Endothelial cell of hepatic sinusoid (primary cell): ENCODE results near the gene EHD4.

ENCODE experiments used
- in situ Hi-C: cut with HindIII; loops from 2 replicates; pipeline ENCODE4 v1.10.0; 2017; ENCODE audit warnings: low sequenced_read_pairs

Gene EHD4

DNA sequence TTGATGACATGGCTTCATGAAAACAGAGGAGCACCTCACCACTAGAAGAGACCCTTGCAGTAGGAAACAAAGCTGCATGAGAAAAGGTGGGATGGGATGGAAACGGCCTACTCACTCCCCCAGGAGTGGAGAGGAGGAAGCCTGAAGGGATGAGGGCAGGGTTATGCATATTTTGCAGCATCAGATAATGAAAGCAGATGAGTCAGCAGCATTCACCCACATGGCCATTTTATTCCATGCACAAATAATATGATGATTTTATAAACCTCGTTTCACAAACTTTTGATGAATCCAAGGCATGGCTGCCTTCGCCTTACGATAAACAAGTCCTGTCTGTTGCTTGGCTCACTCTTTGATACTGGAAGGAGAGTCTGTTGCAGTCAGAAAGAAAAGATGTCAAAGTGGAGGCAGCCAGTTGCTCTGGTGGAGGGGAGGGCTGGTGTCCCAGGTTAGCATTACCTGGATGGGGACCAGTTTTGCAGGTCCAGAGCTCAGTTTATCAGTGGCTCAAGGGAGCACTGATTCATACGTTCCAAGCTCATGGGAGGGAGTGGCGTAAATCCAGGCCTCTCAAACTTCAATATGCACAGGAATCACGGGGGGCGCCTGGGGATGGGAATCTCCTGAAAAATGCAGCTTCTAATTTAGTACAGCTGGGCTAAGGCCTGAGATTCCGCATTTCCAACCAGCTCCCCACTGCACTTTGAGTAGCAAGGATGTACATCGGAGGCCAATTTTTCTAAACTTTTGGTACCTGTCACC is 9.2 kb upstream of the EHD4 start:
- in situ Hi-C loops, result no loop called here

GRCh38 chr15:41980654-41981323 is 8.4 kb upstream of the EHD4 start:
- in situ Hi-C loops, result no loop called here

DNA sequence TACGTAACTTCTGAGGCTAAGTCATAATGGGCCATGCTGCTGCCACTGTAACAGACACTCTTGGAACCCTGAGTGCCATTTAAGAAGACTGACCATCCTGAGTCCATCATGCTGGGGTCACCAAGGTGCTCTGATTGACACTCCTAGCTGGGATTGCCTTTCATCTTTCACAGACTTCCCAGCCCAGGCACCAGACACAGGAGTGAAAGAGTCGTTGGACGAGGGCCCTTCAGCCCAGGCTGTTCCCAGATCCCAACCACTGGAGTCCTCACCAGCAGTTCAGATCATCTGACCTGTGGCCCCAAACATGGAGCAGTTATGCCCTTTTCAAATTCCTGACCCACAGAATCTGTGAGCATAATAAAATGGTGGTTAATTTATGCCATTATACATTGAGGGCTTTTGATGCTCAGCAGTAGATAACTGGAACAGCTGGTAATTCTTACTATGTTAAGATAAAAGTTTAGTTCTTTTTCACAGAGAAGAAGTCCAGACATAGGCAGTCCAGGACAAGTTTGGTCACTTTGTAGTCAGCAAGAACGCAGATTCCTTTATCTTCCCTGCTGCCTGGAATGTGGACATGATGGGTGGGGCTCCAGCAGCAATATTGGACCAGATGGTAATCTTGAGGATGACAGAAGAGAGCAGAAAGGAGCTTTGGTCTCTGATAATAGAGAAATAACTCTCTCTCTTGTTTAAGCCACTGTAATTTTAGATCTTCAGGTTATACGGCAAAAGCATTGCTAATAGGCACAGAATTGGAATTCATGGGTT is 7.3 kb upstream of the EHD4 start:
- in situ Hi-C loops, result no loop called here

GRCh38 chr15:41978534-41978933 is 6.2 kb upstream of the EHD4 start:
- in situ Hi-C loops, result no loop called here

DNA sequence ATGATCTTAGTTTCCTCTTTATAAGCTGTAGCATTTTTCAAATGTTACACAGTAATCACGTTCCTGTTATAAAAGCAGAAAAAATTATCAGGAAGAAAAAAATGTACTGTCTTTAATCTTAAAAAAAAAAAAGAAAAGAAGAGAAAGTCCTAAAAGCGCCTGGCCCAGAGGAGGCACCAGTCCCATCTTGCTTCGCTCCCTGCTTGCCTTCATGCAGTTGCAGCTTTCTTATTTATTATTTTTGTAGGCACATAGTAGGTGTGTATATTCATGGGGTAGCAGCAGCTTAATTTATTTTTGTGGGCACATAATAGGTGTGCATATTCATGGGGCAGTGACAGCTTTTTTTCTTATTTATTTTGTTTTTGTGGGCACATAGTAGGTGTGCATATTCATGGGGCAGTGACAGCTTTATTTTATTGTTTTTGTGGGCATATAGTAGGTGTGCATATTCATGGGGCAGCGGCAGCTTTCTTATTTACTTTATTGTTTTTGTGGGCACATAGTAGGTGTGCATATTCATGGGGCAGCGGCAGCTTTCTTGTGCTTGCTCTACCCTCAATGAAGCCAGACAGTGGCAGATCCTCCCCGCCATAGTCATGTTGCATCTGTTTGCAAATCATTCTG is 5.5 kb upstream of the EHD4 start:
- in situ Hi-C loops, result no loop called here

GRCh38 chr15:41975669-41976068 is 3.3 kb upstream of the EHD4 start:
- in situ Hi-C loops, result no loop called here

DNA sequence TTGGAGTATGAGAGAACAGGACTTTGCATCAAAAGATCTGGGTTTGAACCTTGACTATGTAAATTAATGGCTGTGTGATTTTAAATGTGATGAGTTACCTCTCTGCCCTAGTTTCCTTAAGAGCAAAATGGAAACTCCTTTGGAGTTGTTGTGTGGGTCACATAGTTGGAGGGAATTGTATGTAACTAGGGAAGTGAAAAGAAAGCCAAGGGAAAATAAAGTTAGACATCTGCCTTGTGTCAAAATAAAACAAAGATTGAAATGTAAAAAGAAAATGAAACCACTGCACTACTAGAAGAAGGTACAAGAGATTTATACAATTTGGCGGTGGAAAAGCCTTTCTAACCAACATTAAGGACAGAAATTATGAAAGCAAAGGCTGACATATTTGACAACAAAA is 1.7 kb upstream of the EHD4 start:
- in situ Hi-C loops, result loop anchor here (5.0 kb wide), 1 partner anchor 82 kb away; the partner anchor contains the start of gene SPTBN5

DNA sequence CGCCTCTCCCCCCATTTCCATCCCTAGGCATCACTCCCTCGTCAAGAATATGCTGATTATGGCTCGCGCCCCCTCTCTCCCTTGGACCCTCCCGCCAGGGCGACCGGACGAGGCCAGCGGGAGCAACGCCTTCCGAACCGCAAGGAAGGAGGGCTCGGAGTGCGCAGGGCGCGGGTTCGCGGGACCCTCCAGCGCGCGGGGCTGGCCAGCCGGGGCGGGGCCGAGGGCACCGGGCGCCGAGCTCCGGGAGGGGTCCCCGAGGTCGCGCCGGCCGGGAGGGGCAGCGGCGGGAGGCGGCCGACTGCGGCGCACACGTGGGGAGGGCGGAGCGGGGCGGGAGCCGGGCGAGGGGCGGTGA is 483 bp downstream of the EHD4 start:
- in situ Hi-C loops, result loop anchor here (5.0 kb wide), 1 partner anchor 80 kb away; the partner anchor contains the start of gene SPTBN5

DNA sequence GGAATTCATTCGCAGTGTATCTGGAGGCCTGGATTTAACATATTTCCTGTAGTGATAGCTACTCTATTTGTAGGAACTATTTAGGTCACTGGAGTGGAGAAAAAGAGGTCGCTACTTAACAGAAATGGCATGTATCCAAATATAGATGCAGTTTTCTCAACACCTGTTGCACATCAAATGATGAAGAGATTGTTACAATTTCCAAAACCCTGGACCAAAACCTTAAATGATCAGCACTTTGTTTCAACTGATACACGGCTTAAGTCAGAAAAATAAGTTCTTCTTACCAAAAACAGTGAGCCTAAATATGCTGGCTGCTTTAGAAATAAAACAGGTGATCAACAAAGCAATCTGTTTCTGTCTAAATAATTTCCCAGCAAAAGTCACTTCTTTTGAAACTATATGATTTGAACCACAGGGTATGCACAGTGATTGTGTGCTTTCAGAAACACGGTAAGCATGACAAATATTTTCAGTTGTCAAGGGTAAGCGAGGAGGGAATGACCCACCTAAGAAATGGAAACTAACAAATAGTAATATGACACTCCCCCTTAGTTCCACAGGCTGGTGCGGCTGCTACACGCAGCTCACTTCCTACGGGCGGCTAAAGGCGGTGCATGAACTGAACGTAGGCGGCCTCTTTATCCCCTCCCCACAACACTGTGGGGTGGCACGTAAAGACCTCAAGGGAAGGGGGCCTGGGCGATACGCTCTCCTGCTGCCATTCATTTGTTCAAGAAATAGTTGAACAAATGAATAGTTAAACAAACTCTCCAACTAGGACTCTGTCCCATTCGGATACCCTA is 1.1 kb downstream of the EHD4 start:
- in situ Hi-C loops, result loop anchor here (5.0 kb wide), 1 partner anchor 79 kb away; the partner anchor contains the start of gene SPTBN5

GRCh38 chr15:41970456-41970855 is 1.9 kb downstream of the EHD4 start:
- in situ Hi-C loops, result loop anchor here (5.0 kb wide), 1 partner anchor 78 kb away; the partner anchor contains the start of gene SPTBN5

DNA sequence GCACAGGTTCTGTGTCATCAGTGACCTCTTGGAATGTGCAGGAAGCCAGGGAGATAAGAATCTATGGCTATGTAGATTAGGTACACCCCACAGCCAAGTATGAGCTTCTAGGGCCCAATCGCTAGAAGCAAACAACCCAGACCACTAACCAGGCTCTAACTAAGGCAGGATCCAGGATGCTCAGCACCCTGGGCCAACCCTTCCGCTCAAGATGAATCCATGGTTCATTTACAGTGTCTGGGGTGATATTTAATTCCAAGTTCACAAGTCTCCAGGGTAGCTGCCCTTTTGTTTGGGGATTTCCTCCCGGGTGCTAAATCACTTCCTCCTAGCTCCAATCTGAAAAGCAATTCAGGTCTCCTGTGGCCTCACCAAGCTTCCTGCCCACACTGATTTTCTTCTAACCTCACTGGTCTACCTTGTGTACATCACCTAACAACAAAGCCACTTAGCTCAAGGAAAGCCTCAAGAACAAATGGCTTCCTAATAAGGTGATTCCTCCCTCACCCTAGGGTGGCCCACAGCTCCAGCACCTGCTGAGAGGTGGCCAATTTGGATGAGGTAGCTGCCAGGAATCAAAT is 2.4 kb downstream of the EHD4 start:
- in situ Hi-C loops, result loop anchor here (5.0 kb wide), 1 partner anchor 78 kb away; the partner anchor contains the start of gene SPTBN5

- in situ Hi-C loops, result no loop called here
These were observed 3.7 kb downstream of the EHD4 start for GRCh38 chr15:41968701-41969100.

DNA sequence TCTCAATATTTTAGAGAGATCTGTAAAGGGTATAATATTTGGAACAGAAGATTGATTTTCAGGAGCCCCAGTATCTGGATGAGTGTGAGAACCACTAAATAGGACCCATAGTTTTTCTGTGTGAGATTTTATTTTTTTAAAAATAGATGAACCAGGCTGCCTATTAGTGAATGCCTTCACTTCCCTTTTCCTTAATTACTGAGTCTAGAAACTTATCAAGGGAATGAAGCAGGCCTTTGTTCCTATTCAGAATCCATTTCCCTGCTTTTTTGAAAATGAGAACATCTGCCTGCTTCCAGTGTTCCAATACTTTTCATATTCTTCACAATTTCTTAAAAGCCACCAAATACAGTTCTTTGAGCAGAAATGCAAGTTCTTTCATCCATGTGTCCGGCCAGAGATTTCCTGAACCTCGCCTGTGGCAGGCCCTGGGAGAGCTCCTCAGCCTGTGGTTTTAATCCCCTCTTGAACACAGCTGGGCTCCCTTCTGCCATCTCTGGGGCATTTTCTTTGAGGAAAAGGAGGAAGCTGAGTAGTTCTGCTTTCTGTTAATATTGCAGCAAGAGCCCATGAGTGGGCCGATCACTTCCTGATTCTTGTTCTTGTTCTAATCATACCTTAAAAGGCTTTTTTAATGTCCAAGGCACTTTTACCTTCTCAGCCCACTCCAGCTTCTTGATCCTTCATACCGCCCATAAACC is 4.7 kb downstream of the EHD4 start:
- in situ Hi-C loops, result no loop called here

DNA sequence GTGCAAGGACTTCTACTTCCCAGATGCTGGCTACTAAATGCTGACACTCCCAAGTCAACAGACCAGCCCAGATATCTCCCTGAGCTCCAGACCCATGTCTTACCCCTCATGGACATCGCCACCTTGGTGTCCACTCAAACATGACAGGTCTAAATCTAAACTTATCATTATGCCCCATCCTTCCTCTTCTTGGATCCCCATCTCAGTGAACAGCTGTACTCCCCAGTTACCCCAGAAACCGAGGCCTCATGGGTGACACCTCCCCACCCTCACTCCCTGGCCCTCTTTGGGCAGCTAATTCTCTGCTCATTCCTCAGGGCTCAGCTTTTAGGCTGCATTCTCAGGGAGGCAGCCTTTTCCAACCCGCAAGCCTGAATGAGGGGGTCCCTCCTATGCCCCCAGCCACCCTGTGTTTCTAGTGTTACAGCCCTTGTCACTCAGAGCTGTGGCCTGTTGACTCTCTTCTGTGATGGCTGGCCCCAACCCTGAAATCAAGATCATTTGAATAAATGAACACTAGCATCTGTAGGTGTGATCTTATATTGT is 5.4 kb downstream of the EHD4 start:
- in situ Hi-C loops, result no loop called here

- in situ Hi-C loops, result no loop called here
These were observed 5.9 kb downstream of the EHD4 start for GRCh38 chr15:41966414-41966812.

DNA sequence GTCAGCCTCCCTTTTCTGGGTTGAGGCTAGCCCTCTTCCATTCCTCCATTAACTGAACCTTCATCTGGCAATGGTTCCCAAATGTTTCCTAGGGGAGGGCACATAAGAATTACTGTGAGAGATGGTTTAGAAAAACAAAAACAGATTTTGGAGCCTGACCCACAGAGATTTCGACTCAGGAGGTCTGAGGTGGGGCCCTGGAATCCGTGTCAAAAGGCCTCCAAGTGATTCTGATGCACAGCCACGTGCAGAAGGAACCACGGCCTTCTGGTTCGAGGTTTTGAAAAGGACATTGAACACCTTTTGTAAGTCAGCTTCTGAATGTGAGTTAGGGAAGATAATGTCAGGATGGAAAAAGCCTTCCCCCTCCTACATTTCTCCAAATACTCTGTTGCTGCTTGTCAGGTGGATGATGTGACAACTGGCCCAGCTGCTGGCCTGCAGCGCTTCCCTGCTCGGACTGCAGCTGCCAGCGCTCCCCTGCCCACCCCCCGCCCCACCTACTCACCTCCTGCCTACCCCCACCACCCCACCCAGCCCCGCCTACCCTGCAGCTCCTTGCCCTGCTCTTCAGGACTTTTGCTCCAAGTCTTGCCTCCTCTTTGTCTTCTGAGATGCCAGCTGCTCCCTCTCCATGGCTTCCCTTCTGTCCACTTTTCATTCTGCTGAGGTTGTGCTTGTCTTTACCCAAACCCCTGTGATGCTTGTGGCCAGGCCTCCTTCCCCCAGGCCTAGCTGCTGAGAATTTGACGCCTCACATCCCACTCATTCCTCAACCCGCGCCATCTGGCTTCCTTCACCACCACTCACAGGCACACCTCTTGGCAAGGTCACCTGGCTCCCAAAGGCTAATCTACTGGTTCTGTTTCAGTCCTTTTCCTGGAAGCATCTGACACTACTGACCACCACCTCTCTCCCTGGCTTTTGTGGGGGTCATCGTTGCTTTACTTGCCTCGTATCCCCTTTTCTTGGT is 6.6 kb downstream of the EHD4 start:
- in situ Hi-C loops, result no loop called here

DNA sequence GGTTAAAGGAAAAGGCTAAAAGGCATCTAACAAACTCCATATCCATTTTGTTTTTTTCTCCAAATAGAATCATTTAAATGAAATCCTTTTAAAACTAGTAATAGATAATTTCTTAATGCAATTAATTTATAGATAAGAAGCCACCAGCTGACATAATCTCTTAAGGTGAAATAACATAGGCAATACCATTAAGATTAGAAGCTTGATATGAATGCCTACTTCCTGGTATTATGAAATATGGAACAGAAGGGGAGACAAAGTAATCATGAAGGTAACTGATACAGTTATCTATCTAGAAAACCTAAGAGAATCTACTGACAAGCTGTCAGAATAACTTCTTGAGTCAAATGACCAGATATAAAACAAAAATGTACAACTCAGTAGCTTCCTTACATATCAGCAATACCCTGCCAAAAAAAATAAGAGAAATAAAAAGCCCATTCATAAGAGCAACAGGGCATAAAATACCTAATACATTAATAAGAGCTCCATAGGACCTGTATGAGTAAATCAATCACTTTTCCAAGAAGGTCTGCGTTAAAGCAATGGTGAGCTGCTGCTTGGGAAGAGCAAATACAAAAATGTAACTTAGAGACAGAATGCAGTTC is 10.7 kb downstream of the EHD4 start:
- in situ Hi-C loops, result no loop called here
